Measurements from ENCODE around the gene SLC41A3. TPM values are rescaled to one million over a fixed set of nuclear protein-coding genes. Genes with fewer than 3 reads are reported as not detected.
A peak's percentile ranks its signal among the peaks of the same experiment; 100 is the strongest.
"Not testable (repeated sequence)": the region's sequence is repeated elsewhere in the genome, so short reads cannot be mapped to it uniquely, and the experiment has no call there.

The SLC41A3 gene
- total RNA-seq, 1 experiment from 2014 or later, result 53.9 TPM

DNA sequence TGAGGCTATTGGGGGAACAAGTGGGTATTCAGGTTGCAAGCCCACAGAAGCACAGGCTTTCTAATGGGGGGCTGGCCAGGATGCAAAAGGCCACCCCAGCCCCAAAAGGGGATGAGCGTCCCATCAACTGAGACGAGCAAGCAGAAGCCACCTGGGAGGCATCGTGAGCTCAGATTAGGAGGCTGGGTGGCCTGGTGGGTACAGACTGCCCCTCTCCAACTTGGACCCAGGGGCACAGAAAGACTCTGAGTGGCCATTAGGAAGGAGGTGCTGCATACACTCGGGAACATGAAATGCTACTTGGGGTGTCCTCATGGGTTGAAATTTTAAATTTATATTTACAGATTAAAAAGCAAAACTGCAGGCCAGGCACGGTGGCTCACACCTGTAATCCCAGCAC is 29.1 kb downstream of the SLC41A3 start:
- DNase-seq (ENCODE audit: low read depth), result no peak

GRCh38 chr3:126053949-126054569 is 29.9 kb downstream of the SLC41A3 start:
- DNase-seq (ENCODE audit: low read depth), result no peak

GRCh38 chr3:126053513-126053912 is 30.4 kb downstream of the SLC41A3 start:
- peak; percentile 21 for DNase-seq (ENCODE audit: low read depth)

DNA sequence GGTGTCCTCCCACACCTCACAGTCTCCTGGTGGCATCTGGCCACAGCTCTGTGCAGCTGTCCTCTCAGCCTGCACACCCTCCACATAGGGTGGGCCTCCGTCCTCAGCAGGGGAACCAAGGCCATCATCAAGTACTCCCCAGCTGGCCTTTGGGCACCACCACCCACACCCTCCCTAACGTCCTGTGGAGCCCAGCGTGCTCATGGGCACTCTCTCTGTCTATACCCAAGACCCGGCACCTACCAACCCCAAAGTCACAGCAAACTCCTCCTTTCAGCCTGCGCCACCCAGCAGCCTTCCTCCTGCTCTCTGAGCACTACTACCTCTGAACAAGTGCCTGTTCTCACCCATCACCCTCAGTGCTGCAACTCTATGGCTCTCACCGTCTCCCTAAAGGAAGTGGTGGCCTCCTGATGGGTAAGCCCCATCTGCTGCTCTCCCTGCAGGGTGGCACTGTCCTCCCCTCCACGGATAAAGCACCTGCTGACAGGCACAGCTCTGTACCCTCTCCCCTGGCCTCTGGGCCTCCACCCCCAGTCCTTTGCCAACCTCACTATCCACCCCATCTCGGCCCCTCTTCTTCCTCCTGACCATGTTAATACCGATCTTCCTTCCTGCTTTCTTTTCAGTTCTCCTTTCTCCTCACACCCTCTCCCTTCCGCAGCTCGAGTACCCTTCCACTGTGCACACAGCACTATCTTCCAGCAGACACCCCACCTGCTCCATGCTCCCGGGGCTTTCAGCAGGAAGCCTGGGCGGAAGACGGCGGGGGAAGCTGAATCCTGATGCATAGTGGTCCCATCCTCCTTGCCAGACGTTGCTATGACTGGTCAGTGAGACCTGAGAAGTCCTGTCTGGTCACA is 31.5 kb downstream of the SLC41A3 start:
- DNase-seq (ENCODE audit: low read depth), result no peak

DNA sequence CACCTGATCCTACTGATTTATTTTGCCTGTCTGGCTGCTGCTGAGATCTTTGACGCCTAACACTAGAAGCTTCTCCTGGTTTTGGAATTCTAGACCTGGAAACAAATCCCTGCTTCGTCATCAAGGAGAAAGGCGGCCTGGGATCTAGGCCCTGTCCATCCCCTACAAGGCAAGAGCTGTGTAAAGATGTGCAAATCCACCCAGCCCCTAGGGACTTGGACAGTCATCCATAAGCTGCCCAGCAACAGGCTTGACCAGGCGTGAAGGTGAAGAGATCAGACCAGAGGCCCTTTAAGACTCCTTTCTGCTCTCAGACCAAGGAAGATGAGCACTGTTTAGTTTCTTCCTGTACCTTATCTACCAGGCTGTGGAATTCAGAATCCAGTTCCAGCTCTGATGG is 32.2 kb downstream of the SLC41A3 start:
- no peak for DNase-seq (ENCODE audit: low read depth)

GRCh38 chr3:126051234-126051633 is 32.7 kb downstream of the SLC41A3 start:
- DNase-seq (ENCODE audit: low read depth), result no peak

DNA sequence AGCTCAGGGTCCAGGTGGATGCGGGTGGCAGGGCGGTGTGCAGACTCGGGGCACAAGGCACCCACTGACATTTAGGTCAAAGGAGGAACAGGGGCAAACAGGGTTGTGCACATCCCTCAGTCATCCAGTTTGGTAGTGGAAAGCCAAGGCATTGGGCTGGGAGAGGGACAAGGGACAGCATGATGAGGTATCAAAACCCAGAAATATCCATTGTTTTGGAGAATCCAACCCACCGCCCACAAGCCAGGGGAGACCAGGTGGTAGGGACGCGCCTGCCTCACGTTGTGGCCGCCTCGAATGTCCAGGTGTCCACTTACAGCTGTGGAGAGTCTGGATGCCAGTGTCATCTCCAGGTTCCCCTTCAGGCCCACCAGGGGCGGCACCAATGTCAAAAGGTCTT is 33.3 kb downstream of the SLC41A3 start:
- no peak for DNase-seq (ENCODE audit: low read depth)

- no peak for DNase-seq (ENCODE audit: low read depth)
These were observed 33.9 kb downstream of the SLC41A3 start for GRCh38 chr3:126050050-126050392.

DNA sequence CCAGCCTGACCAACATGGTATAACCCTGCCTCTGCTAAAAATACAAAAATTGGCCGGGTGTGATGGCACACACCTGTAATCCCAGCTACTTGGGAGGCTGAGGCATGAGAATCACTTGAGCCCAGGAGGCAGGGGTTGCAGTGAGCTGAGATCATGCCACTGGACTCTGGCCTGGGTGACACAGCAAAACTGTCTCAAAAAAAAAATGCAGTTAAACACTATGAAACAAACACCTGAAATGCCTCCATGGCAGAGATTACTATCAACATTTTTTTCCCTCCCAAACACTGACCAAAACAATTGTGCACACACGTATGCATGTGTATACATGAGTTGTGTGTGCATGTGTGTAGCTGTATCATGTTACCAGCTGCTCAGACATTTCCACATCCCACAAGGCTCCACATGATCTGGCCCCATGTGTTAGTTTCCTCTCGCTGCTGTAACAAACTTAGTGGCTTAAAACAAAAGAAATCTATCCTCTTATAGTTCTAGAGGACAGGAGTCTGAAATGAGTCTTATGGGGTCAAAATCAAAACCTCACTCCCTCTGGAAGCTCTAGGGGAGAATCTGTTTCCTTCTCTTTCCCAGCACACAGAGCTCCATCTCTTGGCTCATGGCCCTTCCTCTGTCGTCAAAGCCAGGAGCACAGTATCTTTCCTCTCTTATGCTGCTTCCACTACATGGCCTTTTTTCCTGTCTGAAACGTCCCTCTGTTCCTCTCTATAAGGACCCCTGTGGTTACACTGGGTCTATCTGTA is 34.5 kb downstream of the SLC41A3 start:
- no peak for DNase-seq (ENCODE audit: low read depth)

DNA sequence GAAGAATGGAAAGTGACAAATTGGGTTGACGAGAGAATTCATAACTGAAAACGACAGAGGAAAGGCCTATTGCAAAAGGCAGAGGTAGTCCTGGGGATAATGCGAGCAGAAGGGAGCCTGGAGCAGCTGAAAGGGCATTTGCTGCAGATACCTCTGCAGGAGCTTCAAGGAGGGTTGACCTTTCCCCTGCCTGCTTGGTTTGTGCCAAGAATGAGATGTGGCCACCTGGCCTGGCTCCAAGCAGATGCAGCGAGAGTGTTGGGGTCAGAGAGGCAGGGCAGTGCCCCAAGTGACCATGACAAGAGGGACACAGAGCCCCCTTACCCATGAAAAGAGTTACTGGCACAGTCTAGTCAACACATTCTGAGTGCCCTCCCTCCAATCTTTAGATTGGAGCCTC is 43.5 kb downstream of the SLC41A3 start:
- DNase-seq (ENCODE audit: low read depth), result no peak

- DNase-seq (ENCODE audit: low read depth), result no peak
These were observed 44.1 kb downstream of the SLC41A3 start for GRCh38 chr3:126039870-126040269.

DNA sequence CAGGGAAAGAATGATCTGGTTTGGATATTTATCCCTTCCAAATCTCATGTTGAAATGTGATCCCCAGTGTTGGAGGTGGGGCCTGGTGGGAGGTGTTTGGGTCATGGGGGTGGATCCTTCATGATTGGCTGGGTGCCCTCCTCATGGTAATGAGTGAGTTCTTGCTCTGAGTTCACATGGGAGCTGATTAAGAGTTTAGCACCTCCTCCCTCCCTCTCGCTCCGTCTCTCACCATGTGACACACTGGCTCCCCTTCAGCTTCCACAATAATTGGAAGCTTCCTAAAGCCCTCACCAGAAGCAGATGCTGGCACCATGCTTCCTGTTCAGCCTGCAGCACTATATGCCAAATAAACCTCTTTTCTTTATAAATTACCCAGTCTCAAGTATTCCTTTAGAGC is 45.1 kb downstream of the SLC41A3 start:
- DNase-seq (ENCODE audit: low read depth), result not testable (repeated sequence)

GRCh38 chr3:126036056-126036549 is 47.8 kb downstream of the SLC41A3 start:
- DNase-seq (ENCODE audit: low read depth), result no peak

GRCh38 chr3:126035362-126036050 is 48.4 kb downstream of the SLC41A3 start:
- DNase-seq (ENCODE audit: low read depth), result no peak

- DNase-seq (ENCODE audit: low read depth), result no peak
These were observed 49.2 kb downstream of the SLC41A3 start for GRCh38 chr3:126034481-126035361.

GRCh38 chr3:126033765-126034164 is 50.2 kb downstream of the SLC41A3 start:
- no peak for DNase-seq (ENCODE audit: low read depth)

DNA sequence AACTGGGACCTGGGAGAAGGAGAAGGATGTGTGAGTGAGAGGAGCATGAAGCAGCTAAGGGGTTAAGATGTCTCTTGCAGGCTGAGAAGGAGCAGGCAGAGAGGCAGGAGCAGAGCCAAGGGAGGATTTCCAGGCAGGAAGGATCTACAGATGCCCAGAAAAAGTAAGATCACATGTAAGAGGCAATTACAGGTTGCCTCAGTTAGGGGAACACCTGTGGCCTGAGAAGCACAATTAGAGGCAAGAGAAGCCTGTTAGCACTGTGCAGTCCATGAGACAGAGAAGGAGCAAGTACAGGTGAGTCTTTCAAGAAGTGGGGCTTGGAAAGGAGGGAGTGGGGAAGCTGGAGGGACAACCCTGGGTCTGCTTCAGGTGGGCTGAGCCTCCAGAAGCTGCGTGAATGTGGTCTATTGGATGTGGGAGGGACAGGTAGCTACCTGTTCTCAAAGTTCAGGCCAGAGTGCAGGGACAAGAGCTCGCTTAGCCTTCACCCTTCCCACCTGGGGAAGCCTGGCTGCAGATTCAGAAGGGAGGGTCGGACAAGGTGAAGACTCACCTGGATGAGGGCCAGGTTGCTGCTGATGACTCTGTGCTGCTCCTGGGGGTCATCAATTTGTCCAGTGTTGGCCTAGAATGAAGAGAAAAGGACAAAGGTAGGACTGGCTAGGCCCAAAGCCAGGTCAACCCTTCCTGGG is 50.7 kb downstream of the SLC41A3 start:
- no peak for DNase-seq (ENCODE audit: low read depth)

GRCh38 chr3:126031981-126032471 is 51.9 kb downstream of the SLC41A3 start:
- DNase-seq (ENCODE audit: low read depth), result no peak

DNA sequence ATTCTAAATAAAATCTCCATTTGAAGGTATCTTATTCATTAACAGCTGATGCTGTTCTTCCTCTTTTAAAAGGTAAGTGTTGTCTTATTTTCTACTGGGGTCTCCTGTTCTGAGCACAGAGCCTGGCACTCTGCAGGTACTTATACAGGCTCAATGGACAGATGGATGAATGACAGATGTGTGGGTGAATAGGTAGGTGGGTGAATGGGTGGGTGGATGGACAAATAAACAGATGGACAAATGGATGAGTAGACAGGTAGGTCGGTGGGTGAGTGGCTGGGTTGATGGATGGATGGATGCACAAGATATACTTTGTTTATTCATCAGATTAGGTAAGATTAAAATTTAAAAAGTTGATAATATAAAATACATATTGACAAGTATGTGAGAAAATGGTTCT is 53.5 kb downstream of the SLC41A3 start:
- no peak for DNase-seq (ENCODE audit: low read depth)

GRCh38 chr3:126029241-126029640 is 54.7 kb downstream of the SLC41A3 start:
- DNase-seq (ENCODE audit: low read depth), result no peak
